GM21723 (cell line): ENCODE measurements around the gene LONP1.

Experiments
- ATAC-seq: cut with Tn5 transposase; IDR thresholded peaks from one replicate; pipeline ENCODE4 v1.9.1; 2021; ENCODE audit warnings: mild to moderate bottlenecking, moderate library complexity; ENCODE audit not compliant: unreplicated experiment

LONP1 gene

DNA sequence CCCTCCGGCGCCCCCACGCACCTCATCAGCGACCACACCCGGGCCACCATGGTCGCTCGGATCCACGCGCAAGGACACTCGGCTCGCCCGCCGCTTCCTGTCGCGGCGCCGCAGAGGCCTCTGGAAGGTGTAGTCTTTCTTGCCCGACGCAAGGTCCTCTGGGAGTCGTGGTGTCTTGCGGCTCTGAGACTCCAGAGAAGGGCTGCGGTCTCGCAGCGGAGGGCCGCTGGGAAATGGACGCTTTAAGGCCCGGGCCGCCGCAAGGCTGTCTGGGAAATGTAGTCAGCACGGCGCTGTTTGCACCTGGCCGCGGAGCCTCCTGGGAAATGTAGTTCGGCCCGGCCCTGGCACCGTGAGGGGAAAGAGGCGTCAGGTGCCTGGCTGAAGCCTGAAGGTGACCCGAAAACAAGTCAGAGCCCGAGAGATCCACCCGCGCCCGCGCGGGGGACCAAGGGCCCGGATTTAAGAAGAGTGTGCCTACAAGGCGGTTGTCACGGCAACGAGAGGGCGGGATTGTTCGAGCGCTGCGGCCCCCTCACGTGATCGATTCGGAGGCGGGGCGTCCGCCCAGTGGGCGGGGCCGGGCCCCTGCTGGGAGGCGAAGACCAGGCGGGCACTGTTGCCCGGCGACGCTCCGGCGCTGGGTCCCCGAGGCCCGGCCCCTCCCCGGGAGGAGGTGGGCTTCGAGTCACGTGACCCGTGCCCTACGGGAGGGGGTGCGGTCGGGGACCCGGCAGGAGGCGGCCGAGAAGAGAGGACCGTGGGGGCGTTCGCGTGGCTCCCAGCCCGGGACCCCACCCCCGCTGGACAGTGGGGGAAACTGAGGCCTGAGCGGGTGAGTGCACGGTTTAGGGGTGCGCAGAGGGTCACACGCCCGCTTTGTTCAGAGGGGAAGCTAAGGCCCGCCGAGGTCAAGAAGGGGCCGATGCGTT lies 39.2 kb downstream of the LONP1 start, which contains the start of the genes HSD11B1L and MICOS13:
HSD11B1L (plus strand) TSS at position 591 of the 932 bp plus-strand sequence. CDS start 3,806 bp downstream, outside the sequence.
MICOS13 (minus strand) TSS at position 80 of the 932 bp plus-strand sequence; CDS start at position 50, 30 bp downstream.
- peak; percentile 86 for ATAC-seq

DNA sequence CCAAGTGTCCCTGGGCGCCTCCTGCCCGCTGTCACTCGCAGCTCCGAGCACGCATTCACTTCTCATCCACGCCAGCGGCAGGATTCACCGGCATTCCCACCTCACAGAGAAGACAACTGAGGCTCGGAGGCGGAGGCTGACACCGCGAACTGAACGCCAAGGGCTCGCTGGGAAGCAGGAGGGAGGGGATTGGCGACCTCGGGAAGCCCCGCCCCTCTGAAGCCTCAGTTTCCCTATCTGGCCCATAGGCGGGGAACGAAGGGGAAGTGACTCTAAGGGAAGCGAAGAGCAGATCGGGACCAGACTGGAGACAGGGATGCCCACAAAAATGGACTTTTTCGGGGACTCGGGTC lies 39.9 kb downstream of the LONP1 start:
- ATAC-seq, result no peak

DNA sequence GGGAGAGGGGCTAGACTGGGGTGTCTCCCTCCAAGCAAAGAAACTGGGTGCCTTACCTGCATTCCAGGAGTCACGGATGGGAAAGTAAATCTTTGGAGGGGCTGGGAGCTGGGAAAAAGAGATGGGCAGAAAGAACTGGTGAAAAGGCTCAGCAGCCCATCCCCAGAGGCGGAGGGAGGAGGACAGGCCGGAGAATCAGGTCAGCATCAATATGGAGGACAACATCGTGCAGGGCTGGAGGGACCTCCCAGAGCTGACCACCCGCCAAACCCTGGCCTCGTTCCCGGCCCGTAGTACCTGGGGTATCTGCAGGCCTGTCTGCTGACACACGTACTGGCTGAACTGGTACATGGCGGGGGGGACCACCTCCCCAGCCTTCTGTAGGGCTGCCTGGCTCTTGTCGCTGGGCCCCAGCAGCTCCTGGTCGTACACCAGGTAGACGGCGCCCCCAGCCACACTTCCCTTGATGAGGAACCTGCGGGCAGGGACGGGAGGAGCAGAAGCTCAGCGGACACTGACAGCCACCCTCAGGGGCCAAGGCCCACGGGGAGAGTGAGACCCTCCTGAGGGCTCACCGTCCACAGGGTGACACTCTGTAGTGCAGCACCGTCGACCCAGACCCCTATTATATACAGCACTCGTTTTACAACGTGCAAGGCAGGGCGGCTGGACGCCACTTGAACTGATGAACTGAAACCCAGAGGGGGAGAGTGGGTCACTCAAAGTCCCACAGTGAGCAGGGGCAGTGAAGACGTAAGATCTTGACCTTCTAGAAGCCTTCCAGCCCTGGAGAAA lies 40.5 kb downstream of the LONP1 start:
- ATAC-seq, result no peak

DNA sequence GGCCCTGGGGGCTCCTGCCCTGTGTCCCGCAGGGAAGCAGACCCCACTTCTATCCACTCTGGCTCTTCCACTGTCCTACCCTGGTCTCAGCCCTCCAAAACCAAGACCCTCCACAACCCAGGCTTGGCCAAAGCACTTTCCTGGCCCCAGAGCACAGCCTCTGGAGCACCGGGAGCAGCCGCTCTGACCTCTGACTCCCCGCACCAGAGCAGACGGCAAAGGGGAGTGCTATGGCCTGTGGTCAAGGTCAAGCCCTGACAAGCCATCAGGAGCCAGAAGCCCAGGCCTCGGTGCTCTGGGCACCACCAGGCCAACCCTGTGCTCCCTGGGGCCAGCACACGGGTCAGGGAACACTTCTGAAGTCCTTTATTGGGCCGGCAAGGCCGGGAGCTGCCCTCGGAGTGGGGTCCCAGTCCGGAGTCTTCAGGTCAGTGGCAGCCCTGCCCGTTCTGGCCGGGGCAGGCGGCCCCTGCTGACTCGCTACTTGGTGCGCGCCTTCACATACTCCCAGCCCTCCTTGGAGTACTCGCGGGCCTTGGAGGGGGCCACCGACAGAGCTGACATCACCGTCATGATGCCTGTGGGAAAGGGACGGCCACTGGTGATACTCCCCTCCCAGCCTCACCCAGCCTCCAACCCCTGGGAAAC lies 41.8 kb downstream of the LONP1 start:
- ATAC-seq, result no peak

DNA sequence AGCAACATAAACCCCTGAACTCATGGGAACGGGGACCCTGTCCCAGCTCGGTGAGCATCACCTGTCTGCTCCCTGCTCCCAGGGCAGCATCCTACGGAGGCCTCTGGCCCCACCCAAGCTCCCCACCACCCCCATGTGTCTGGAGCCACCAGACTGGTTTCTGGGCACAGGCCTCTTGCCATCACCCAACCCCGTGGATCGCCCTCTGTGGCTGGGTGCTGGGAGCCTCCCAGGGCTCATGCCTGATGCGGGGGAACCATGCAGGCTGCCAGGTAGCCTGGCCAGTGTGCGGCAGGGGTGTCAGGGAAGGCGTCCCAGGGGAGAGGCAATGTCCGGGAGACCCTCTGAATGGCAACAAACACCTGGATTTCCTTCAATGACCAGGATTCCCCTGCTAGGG lies 42.4 kb downstream of the LONP1 start:
- no peak for ATAC-seq

DNA sequence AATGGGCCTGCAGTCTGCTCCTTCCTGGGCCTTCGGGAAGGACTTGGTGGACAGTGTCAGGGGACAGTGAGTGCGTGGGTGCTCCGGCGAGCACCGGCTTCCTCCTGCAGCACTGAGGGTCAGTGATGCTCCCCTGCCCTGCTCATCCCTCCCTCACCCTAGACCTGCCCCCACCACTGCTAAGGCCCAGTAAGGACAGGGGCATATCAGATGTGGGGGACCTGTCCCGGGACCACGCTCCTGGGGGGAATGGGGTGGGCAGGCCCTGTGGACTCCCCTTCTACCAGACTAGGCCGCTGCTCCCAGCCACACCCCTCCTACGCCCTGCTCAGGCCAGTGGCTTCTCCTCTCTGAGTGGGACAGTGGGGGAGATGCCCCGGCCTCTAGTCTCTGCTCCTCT lies 42.8 kb downstream of the LONP1 start:
- ATAC-seq, result no peak

DNA sequence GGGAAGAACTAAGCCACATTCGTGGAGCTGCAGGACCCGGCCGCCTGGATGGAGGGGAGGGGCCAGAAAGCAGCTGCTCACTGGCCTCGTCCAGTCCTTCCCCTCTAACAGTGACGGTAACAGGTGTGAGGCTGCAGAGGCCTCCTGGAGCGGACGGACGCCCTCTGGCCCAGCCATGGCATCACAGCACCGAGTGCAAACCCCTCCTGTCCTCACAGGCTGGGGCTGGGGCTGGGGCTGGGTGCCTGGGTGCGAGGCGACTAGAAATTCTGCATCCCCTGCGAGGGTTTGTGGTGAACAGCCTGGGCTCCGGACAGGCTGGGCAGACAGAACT lies 43.2 kb downstream of the LONP1 start:
- no peak for ATAC-seq

DNA sequence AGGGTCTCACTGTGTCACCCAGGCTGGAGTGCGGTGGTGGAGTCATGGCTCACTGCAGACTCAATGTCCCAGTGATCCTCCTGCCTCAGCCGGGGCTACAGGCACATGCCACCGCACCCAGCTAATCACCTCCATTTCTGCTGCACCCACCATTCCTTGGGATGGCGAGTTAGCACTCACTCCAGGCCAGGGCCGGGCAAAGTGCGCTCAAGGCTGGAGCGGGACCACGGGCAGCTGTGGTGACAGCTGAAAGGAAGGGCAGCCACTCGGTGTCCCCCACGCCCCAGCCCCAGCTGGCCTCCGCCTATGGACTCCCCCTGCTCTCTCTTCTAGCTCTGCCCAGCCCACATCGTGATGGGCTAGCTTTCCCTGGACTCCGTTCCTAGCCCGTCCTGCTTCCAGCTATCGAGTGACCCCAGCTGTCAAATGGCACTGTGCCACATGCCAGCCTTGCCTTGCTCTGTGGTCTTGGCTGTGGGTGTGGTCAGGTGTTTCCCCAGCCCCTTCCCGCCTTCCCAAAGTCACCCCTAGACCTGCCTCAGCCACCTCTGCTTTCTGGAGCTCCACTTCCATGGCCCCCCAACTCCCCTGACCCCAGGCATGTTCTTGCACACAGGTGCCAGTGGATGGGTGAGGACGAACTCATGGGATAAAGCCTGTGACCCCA lies 43.7 kb downstream of the LONP1 start:
- ATAC-seq, result no peak

DNA sequence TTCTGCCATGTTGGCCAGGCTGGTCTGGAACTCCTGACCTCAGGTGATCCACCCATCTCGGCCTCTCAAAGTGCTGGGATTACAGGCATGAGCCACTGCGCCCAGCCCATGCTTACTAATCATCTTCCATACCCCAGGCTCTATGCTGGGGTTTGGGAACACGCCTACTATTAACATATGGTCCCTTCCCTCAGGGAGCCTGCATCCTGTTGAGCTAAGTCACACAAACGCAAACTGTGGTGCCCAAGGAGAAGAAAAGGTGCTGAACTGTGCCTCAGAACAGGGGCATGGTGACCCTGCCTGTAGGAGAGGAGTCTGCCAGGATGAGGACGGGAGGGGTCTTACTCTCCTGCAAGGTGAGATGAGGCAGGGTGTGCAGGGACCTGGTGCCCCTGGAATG lies 45.2 kb downstream of the LONP1 start:
- ATAC-seq, result no peak

DNA sequence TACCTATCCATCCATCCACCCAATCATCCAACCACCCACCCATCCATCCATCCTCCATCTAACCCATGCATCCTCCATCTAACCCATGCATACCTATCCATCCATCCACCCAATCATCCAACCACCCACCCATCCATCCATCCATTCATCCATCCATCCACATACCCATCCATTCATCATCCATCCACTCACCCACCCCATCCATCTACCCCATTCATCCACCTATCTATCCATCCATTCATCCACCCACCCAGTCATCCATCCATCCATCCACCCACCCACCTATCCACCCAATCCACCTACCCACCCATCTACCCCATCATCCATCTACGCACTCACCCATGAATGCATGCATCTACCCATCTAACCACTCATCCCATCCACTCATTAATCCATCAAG lies 46.2 kb downstream of the LONP1 start:
- ATAC-seq, result no peak

DNA sequence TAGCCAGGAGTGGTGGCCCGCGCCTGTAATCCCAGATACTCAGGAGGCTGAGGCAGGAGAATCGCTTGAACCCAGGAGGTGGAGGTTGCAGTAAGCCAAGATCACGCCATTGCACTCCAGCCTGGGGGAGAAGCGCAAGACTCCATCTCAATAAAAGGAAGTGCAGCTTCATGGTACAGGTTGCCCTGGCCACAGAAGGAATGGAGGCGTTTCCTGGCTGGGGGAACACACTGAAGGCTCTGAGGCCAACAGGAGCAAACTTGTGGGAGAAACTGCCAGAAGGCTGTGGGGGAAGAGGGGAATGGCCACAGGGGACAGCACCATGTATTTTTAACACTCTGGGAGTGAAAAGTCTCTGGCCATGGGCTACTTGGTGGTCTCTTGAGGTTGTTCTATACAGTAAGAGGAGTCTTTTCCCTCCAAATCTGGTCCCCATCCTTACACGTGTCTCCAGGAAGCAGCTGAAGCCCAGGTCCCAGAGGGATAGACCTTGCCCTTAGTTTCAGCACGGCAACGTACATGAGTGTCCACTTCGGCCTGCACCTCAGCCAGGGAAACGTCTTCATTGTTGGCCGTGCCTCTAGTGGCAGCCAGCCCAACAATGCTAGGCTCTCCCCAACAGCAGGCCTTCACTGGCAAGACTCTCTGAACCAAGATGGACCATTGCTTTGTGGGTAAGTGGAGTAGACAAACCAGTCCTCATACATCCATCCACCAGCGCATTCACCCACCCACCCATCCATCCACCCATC lies 47.1 kb downstream of the LONP1 start:
- ATAC-seq, result no peak

DNA sequence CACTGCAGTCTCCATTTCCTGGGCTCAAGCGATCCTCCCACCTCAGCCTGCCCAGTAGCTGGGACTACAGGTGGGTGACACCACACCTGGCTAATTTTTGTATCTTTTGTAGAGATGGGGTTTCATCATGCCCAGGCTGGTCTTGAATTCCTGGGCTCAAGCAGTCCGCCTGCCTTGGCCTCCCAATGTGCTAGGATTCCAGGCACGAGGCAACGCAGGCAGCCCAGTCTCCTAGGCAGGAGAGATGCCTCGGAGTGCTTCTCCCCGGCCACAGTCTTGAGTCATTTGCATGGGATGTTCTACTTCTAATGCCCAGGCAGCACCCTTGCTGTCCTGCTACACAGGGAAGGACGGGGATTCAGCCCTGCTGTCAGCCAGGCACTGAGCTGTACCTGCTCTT lies 48.3 kb downstream of the LONP1 start:
- ATAC-seq, result no peak

DNA sequence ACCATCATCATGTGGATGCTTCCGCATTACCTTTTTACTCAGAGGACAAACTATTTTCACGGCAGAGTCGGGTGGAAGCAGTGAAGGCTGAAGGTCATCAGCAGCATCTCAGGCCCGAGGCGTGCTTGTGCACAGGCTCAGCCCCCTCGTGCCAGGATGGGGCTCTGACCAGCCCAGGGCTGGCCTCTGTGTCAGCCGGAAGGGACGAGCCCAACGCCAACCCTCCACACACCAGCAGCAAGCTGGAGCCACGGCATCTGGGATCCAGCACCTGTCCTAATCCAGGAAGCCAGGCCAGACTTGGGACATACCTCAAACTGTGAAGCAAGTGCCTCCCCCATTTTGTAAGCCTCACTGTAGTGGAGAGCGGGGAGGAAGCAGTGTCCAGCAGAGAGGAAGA lies 50.7 kb downstream of the LONP1 start:
- no peak for ATAC-seq

DNA sequence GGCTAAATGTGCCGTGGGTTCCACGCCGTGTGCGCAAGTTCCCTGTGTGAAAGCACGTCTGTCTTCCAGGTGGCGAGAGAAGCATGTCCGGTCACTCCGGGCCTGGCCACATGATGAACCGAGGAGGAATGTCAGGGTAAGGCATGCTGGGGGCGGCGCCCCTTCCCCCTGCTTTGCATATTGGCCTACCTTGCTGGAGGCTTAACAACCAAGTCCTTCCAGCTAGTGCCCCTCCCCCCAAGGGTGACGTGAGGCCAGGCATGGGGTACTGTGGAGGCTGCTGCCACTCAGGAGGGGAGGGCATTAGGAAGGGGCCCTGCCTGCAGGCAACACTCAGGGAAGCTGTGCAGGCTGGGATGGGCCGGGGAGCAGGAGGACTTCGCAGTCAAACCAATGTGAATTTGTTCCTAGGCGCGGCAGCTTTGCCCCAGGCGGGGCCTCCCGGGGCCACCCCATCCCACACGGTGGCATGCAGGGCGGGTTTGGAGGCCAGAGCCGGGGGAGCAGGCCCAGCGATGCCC lies 52.1 kb downstream of the LONP1 start:
- no peak for ATAC-seq

DNA sequence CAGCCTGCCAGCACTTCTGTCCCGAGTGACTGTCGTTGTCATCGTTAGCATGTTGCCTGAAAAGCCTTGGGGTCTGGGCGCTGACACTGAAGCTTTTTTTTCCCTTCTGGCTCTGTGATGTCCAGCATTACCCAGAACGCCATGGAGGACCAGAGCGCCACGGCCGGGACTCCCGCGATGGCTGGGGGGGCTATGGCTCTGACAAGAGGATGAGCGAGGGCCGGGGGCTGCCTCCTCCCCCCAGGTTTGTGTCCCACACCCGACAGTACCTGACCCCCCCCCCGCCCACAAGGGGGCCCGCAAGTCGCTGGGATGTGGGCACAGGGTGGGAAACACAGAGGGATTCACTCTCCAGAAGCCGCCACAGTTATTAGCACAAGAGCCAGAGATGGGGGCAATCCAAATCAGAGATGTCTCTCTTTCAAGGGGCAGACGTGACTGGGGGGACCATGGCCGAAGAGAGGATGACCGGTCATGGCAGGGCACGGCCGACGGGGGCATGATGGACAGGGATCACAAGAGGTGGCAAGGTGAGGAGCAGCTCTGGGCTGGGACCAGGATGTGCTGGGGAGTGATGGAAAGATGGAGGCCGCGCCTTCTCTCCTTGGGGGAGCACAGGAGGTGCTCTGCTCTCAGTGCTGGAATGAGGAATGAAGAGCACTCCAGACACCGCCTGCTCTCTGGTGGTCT lies 52.9 kb downstream of the LONP1 start:
- ATAC-seq, result no peak

DNA sequence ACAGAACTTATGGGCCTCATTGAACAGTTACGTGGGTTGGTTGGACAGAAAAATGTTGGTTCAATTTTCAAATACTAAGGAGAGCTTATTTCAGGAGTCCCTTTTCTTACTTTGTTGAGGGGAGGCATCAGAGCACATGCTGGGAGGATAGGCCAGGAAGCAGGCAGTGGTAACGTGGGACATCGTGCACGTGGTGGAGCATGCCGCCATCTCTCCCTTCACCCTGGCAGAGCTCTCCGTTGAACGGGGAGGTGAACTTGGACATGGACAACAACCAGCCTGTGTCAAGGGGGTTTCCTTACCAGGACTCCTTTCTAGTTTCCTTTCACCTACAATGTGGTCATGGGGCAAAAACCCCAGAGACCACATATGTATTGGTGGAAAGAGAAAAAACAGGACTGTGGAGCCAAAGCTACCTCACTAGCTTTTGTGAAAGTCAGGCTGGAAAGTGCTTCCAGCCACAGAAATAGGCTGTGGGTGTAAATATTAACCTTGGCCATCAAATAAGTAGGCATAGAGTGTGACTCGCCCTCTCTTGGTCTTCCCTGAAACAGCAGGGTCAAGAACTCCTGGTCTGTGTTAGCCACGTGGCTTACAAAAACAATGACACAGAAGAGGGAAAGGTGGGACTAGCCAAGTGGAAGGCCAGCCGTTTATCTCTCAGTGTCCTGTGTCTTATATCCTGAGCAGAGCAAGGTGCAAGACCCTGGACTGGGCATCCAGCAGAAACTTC lies 54.0 kb downstream of the LONP1 start:
- no peak for ATAC-seq

DNA sequence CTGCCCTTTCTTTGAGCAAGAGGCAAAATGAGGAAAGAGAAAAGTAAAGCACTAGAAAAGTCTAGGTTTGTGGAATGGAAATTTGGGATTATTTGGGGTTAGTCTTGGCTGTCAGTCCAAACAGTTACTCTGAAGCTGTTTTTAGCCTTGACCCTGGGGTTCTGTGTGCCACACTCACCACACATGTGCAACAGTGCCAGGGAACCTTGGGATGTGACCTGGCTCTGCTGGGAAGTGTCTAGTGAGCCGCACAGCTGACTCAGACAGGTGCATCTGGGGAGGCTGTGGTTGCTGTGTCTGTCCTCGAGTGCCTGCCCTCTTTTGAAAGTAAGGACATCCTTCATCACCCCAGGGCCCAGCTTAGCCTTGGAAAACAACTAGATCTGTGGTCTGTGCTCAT lies 55.4 kb downstream of the LONP1 start:
- ATAC-seq, result no peak

DNA sequence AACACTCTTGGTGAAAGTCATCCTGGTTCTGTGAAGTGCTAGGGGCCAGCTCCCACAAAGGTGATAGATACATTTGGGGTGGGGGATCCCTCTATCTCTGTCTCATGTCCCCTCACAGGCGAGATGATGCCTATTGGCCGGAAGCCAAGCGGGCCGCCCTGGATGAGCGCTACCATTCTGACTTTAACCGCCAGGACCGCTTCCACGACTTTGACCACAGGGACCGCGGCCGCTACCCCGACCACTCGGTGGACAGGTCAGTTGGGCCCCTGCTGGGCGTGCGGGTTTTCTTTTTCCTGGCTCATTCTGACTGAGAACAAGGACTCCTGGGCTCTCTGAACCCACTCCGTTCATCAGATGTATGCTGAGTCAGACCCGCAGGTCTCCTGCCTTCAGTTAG lies 56.0 kb downstream of the LONP1 start:
- no peak for ATAC-seq

DNA sequence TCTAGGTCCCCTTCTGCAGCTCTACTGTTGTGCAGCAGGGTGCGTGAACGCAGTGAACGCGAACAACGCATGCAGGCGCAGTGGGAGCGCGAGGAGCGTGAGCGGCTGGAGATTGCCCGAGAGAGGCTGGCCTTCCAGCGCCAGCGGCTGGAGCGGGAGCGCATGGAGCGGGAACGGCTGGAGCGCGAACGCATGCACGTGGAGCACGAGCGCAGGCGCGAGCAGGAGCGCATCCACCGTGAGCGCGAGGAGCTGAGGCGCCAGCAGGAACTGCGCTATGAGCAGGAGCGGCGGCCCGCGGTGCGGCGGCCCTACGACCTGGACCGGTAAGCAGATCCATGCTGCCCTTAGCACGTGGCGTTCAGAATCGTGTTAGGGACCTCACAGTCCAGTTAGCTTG lies 58.5 kb downstream of the LONP1 start:
- no peak for ATAC-seq
